ENCODE measurements around the gene SPRYD3. TPM values are rescaled to one million over a fixed set of nuclear protein-coding genes. Genes with fewer than 3 reads are reported as not detected.

SPRYD3 gene
- total and polyA plus RNA-seq, 2 of the 4 experiments (the other 2 are of a cell fraction), result 25.6 to 27.8 TPM

DNA sequence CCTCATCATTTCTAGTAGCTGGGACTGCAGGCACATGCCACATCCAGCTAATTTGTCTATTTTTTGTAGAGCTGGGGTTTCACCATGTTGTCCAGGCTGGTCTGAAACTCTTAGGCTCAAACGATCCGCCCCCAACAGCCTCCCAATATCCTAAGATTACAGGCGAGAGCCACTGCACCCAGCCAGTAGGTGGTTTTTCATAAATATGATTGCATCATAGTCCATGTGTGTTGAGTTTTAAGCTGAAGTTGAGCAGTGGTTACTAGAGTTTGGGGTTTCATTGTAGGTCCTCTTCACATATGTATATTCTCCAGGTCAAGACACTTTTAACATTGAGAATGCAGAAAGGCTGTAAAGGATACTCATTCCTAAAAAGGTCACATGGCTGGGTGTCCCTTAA is 42.4 kb downstream of the SPRYD3 start:
- ChIA-PET CTCF (no interaction called here), POLR2A (ENCODE audit: unreplicated experiment) (no interaction called here)
- dilution Hi-C loops (cut with HindIII; ENCODE audit: low sequenced_read_pairs, unreplicated experiment), result no loop called here
- no peak for ATAC-seq (ENCODE audit: low read depth)
- Histone ChIP-seq H3K4me1 (ENCODE audit: control insufficient read depth, insufficient read depth, low read length) (no peaks in the 10 kb centered on the region), H3K56ac (ENCODE audit: extremely low read depth, insufficient read depth, low read length) (no peak overlapping the region), H3K36me3 (ENCODE audit: control insufficient read depth, insufficient read depth, low read length) (peaks cover 63% of the 10 kb centered on the region), H3K27ac (ENCODE audit: insufficient read depth, low read length) (no peak overlapping the region), H3K27me3 (ENCODE audit: control insufficient read depth, insufficient read depth, low read length) (no peaks in the 10 kb centered on the region), H4K8ac (ENCODE audit: low read depth in 2 of 2, low read length in 2 of 2) (no peak overlapping the region), H2AK5ac (ENCODE audit: low read depth, low read length) (no peak overlapping the region), H2BK20ac (ENCODE audit: low read depth, low read length) (no peak overlapping the region), H3K9ac (ENCODE audit: low read depth, low read length) (no peak overlapping the region), H2BK5ac (ENCODE audit: low read depth, low read length, poor library complexity, severe bottlenecking) (no peak overlapping the region), H3K4ac (ENCODE audit: low read depth, low read length) (no peak overlapping the region), H3K14ac (replicated peaks; ENCODE audit: low read depth, low read length) (no peak overlapping the region), H4K20me1 (ENCODE audit: insufficient read depth, low read length) (peaks cover 8% of the 10 kb centered on the region; the same call in 1 of the 2 replicates), H3K4me2 (ENCODE audit: low read depth, low read length) (no peak overlapping the region), H3K79me1 (ENCODE audit: low read depth in 1 of 2, low read length in 2 of 2) (peaks cover 4 to 28% of the 10 kb centered on the region in 2 experiments), H4K5ac (ENCODE audit: low read depth, low read length) (no peak overlapping the region), H3K18ac (ENCODE audit: low read depth, low read length) (no peak overlapping the region), H2AFZ (replicated peaks; ENCODE audit: low read length, poor library complexity) (no peak overlapping the region), H2BK120ac (ENCODE audit: low read depth, low read length) (no peak overlapping the region), H3K9me1 (ENCODE audit: insufficient read depth, low read length) (no peaks in the 10 kb centered on the region), H3K9me3 (ENCODE audit: control insufficient read depth, insufficient read depth, low read length) (no peaks in the 10 kb centered on the region), H4K91ac (ENCODE audit: insufficient read depth, low read depth, low read length) (no peak overlapping the region), H2BK15ac (ENCODE audit: low read depth, low read length) (no peak overlapping the region), H3K23ac (ENCODE audit: low read depth, low read length) (no peak overlapping the region), H3K4me3 (ENCODE audit: insufficient read depth, low read depth, low read length) (no peak overlapping the region), H2AK9ac (replicated peaks; ENCODE audit: low read depth, low read length, poor library complexity) (no peak overlapping the region)
- in situ Hi-C loops (cut with MboI; ENCODE audit: low sequenced_read_pairs), result no loop called here
- WGBS, 2 experiments (ENCODE audit: extremely low coverage in 2 of 2, insufficient read length in 1 of 2), result no CpG with 5 or more reads among the region's 3 CpGs
- intact Hi-C loops (cut with micrococcal nuclease), result no loop called here
- no peak for TF ChIP-seq MXI1 (IDR thresholded peaks at IDR 0.05; ENCODE audit: borderline replicate concordance, low read depth, low read length)
- TF ChIP-seq, protein P1, sequence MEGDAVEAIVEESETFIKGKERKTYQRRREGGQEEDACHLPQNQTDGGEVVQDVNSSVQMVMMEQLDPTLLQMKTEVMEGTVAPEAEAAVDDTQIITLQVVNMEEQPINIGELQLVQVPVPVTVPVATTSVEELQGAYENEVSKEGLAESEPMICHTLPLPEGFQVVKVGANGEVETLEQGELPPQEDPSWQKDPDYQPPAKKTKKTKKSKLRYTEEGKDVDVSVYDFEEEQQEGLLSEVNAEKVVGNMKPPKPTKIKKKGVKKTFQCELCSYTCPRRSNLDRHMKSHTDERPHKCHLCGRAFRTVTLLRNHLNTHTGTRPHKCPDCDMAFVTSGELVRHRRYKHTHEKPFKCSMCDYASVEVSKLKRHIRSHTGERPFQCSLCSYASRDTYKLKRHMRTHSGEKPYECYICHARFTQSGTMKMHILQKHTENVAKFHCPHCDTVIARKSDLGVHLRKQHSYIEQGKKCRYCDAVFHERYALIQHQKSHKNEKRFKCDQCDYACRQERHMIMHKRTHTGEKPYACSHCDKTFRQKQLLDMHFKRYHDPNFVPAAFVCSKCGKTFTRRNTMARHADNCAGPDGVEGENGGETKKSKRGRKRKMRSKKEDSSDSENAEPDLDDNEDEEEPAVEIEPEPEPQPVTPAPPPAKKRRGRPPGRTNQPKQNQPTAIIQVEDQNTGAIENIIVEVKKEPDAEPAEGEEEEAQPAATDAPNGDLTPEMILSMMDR (conservative IDR thresholded peaks at IDR 0.05; ENCODE audit: low read depth, low read length), result no peak
- TF ChIP-seq CHD1 (IDR thresholded peaks at IDR 0.05; ENCODE audit: low read depth, low read length), result no peak
- TF ChIP-seq RFX5 (IDR thresholded peaks at IDR 0.05; ENCODE audit: low read depth, low read length), result no peak
- peak; percentile 80 for TF ChIP-seq CEBPB (IDR thresholded peaks at IDR 0.05; ENCODE audit: low read depth, low read length)
- no peak for TF ChIP-seq NFE2L2 (IDR thresholded peaks at IDR 0.05; ENCODE audit: low read depth, low read length)
- TF ChIP-seq SMC3 (IDR thresholded peaks at IDR 0.05; ENCODE audit: low read depth, low read length), result no peak
- BruUV-seq (replicated peaks), result no TSS peak
- DNase-seq, result no peak

Measured in IMR-90 (cell line).